C1 segment of cervical spinal cord (tissue), 14 donors: ENCODE data around the gene C8G.
A peak's percentile ranks its signal among the peaks of the same experiment; 100 is the strongest.

Experiments used
- DNase-seq, 14 donors: peaks; one replicate each; lab custom pipeline; 2025; lab: John Stamatoyannopoulos, UW

Gene C8G

GRCh38 chr9:136920734-136921231 is 24.3 kb upstream of the C8G start:
- DNase-seq: no peak

GRCh38 chr9:136921307-136921706 is 23.7 kb upstream of the C8G start:
- no peak for DNase-seq

DNA sequence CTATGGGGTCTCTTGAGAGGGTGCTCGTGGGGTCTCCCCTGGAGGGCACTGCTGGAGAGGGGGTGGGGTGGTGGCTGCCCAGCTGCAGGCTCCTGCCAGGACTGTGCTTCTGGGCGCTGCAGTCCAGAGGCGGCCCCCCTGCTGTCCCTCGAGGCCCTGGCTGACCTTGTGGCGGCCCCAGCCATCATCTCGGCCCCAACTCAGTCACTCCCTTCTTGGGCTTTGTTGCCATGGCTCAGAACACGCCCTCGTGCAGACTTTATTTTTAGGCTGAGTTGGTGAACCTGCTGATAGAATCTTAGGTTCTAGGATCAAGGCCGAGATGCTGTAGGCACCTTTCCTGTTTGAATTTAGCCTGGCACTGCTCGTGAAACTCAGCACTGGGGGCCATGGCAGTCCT is 23.3 kb upstream of the C8G start:
- DNase-seq: no peak

GRCh38 chr9:136922540-136922939 is 22.5 kb upstream of the C8G start:
- DNase-seq: no peak

GRCh38 chr9:136923881-136924280 is 21.2 kb upstream of the C8G start:
- DNase-seq: no peak

- no peak for DNase-seq
Observed at GRCh38 chr9:136925414-136926153, 19.5 kb upstream of the C8G start.

- no peak for DNase-seq
Observed at GRCh38 chr9:136926154-136926704, 18.8 kb upstream of the C8G start.

- DNase-seq: no peak
Observed at GRCh38 chr9:136926749-136927148, 18.3 kb upstream of the C8G start.

DNA sequence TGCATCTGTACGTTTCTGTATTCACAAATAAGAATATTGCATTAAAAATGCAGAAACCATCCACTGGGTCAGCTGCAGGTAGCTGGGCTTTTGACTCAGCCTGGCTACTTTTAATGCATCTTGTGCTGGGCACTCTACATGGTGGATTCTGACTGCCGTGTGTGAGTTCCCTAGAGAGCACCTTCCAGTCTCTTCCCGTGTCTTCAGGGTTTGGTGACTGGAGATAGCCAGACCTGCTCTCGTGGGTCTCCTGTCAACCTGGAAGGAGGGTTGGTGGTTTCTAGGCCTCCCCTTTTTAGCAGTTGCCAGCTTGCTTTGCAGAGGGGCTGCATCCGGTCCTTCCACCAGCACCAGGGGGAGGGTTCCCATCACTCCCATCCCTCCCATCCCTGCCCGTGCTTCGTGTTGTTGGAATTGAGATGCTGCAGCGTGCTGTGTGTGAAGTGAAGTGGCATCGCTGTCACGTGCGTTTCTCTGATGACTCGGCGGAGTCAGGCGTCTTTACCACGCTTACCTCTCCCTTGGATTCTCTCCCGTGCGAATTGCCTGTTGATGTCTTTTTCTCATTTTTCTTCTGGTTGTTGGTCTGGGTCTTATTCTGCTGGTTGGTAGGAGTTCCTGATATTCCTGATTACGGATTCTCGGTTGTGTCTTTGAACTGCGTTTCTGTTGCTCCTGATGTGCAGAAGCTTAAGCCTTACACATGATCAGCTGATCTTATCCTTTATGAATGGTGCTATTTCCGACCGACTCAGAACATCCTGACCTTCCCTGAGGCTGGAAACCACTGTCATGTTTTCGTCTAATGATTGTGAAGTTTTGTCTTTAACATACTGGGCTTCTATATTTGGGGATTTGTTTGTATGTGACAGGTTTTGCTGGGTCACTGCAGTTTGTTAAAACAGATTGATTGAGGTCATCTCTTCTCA is 17.4 kb upstream of the C8G start:
- no peak for DNase-seq

GRCh38 chr9:136928591-136928990 is 16.5 kb upstream of the C8G start:
- peak in 1 of 14 donors; percentile 70 for DNase-seq

- no peak for DNase-seq
Observed at GRCh38 chr9:136930014-136930413, 15.0 kb upstream of the C8G start.

- DNase-seq: no peak
Observed at GRCh38 chr9:136931611-136932130, 13.4 kb upstream of the C8G start.

DNA sequence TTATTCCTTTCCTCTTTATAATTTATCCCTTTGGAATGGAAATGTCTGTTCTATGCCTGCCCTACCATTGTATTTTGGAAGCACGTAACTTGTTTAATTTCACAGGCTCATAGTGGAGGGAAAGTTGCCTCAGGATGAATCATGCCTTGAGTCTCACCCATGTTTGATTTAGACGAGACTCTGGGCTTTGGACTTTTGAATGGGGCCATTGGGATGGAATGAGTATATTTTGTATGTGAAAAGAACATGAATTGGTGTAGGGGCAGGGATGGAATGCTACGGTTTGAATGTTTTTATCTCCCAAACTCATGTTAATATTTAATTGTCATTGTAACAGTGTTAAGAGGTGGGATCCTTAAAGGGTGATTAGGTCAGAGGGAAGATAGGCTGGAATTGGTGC is 10.8 kb upstream of the C8G start:
- DNase-seq: no peak

DNA sequence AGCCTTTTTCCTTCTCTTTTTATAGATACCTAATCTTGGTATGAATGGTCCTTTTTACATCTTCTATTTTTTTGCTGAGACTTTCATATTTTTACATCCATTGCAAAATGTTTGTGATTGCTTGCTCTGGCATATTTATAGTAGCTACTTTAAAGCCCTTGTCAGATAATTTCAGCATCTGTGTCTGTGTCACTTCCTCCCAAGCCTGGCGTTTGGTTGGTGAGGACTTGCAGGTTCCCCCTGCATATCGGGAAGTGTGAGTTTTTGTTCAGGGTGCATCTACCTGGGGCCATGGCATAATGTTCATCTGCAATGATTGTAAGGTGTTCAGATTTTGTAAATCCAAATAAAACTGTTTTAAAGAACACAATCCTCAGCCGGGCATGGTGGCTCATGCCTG is 9.4 kb upstream of the C8G start:
- DNase-seq: no peak

GRCh38 chr9:136936645-136937170 is 8.3 kb upstream of the C8G start:
- no peak for DNase-seq

- no peak for DNase-seq
Observed at GRCh38 chr9:136937186-136938001, 7.6 kb upstream of the C8G start.

GRCh38 chr9:136939431-136939995 is 5.5 kb upstream of the C8G start:
- no peak for DNase-seq

DNA sequence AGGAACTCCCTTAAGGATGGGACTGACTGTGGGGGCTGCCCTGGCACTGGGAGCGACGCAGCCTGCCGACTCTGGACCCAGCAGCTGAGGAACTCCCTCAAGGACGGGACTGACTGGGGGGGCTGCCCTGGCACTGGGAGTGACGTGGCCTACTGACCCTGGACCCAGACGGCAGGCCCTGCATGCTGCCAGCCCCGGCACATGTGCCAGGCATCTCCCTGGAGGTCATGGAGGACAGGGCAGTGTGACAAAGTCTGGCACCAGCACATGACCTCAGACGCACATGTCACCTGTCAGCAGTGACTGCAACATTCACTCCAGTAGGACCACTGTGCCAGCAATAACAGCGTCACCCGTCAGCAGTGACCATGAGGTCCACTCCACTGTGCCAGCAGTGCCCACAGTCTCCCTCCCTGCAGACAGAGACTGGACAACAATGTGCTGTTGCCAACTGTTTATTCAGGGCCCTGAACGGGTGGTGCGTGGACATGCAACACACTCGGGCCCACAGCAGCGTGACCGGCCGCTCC is 5.0 kb upstream of the C8G start:
- DNase-seq: peak in 12 of 14 donors; percentile 31 to 84 (median 62)

- DNase-seq: no peak
Observed at GRCh38 chr9:136940526-136941230, 4.4 kb upstream of the C8G start.
